CD8-positive, alpha-beta memory T cell (primary cell): Measurements from ENCODE around the gene TNS1. TPM values are rescaled to one million over a fixed set of nuclear protein-coding genes. Genes with fewer than 3 reads are reported as not detected.

Experiments used
- CTCF ChIA-PET: fragments of 350-600 bp; sonication (Branson Sonifier 250); formaldehyde crosslinking; loops from one replicate; lab custom pipeline; 2021; ENCODE audit warnings: antibody characterized with exemption; lab: Charles Lee
- POLR2A ChIA-PET: fragments of 350-600 bp; sonication (Branson Sonifier 250); formaldehyde crosslinking; loops from one replicate; lab custom pipeline; 2021; ENCODE audit warnings: antibody characterized with exemption; lab: Charles Lee
- DNase-seq, 5 donors: peaks; one replicate each; pipeline versions ENCODE4 v3.0.0 to v3.0.0-alpha.2; 2020 to 2022; ENCODE audit warnings: mixed read lengths in 1 of 5
- H3K27ac ChIP-seq: one replicate; pipeline ENCODE4 v1.7.0; 2013; ENCODE audit warnings: low read depth, mild to moderate bottlenecking, low read length, moderate library complexity
- H3K27me3 ChIP-seq: 2 replicates; pipeline ENCODE4 v1.7.0; 2013; ENCODE audit warnings: low read length, mild to moderate bottlenecking; ENCODE audit not compliant: insufficient read depth, poor library complexity, severe bottlenecking
- H3K36me3 ChIP-seq: 2 replicates; pipeline ENCODE4 v1.7.0; 2013; ENCODE audit warnings: mild to moderate bottlenecking, low read length, moderate library complexity; ENCODE audit not compliant: insufficient read depth
- H3K4me1 ChIP-seq: 2 replicates; pipeline ENCODE4 v1.7.0; 2013; ENCODE audit warnings: mild to moderate bottlenecking, low read length, moderate library complexity; ENCODE audit not compliant: insufficient read depth
- H3K4me3 ChIP-seq: 2 replicates; pipeline ENCODE4 v1.7.0; 2013; ENCODE audit warnings: mild to moderate bottlenecking, low read length
- H3K9me3 ChIP-seq: 2 replicates; pipeline ENCODE4 v1.7.0; 2013; ENCODE audit warnings: mild to moderate bottlenecking, low read length
- H3K27ac Mint-ChIP-seq, 8 donors: one replicate each; pipeline ENCODE4 v1.8.0; 2020 to 2021; ENCODE audit warnings: mixed read lengths in 8 of 8, mild to moderate bottlenecking in 6 of 8, inconsistent platforms in 3 of 8, moderate library complexity in 3 of 8
- H3K27me3 Mint-ChIP-seq, 2 donors: one replicate each; pipeline ENCODE4 v1.8.0; 2020 to 2021; ENCODE audit warnings: mixed read lengths in 2 of 2, mild to moderate bottlenecking in 1 of 2, moderate library complexity in 1 of 2
- H3K36me3 Mint-ChIP-seq, 3 donors: one replicate each; pipeline ENCODE4 v1.8.0; 2020 to 2021; ENCODE audit warnings: mixed read lengths in 3 of 3, inconsistent platforms in 1 of 3, mild to moderate bottlenecking in 1 of 3
- H3K4me1 Mint-ChIP-seq, 3 donors: one replicate each; pipeline ENCODE4 v1.8.0; 2020 to 2021; ENCODE audit warnings: mixed read lengths in 3 of 3, inconsistent platforms in 1 of 3, mild to moderate bottlenecking in 1 of 3
- H3K4me3 Mint-ChIP-seq, 7 donors: one replicate each; pipeline ENCODE4 v1.8.0; 2020 to 2021; ENCODE audit warnings: mixed read lengths in 7 of 7, mild to moderate bottlenecking in 6 of 7, moderate library complexity in 4 of 7, inconsistent platforms in 2 of 7
- H3K9me3 Mint-ChIP-seq, 5 donors: one replicate each; pipeline ENCODE4 v1.8.0; 2020 to 2022; ENCODE audit warnings: mixed read lengths in 5 of 5, mild to moderate bottlenecking in 3 of 5, moderate library complexity in 2 of 5, inconsistent platforms in 1 of 5
- polyA plus RNA-seq: library from polyadenylated mRNA; unstranded; fragments of 300-500 nt; fragmentation: Illumina TruSeq; gene quantifications from one replicate; pipeline ENCODE4 v1.2.3, GENCODE V29; 2021
- total RNA-seq, 2 experiments: library from RNA; stranded (reverse); gene quantifications; one replicate each; pipeline ENCODE4 v1.2.3, GENCODE V29; 2021

Gene TNS1
- total and polyA plus RNA-seq, 3 experiments from 2014 or later = 1.1 to 1.8 TPM; not detected in 1

GRCh38 chr2:217936952-217937351 lies 65.8 kb downstream of the TNS1 start:
- H3K4me3 ChIP-seq = no peak overlapping the region
- no peaks in the 10 kb centered on the region for H3K36me3 ChIP-seq
- Mint-ChIP-seq H3K36me3 (no peaks in the 10 kb centered on the region), H3K4me3 (no peak overlapping the region), H3K9me3 (no peaks in the 10 kb centered on the region), H3K27me3 (peaks cover 12 to 16% of the 10 kb centered on the region in 2 donors), H3K27ac (no peak overlapping the region), H3K4me1 (no peaks in the 10 kb centered on the region)
- H3K27me3 ChIP-seq = peaks cover 4% of the 10 kb centered on the region
- ChIA-PET CTCF (no interaction called here), POLR2A (no interaction called here)
- H3K4me1 ChIP-seq = no peaks in the 10 kb centered on the region
- H3K9me3 ChIP-seq = no peaks in the 10 kb centered on the region
- H3K27ac ChIP-seq = no peak overlapping the region
- no peak for DNase-seq

GRCh38 chr2:217935901-217936684 lies 66.7 kb downstream of the TNS1 start:
- no peak for DNase-seq
- H3K27ac Mint-ChIP-seq = peak overlapping the region in 2 of 8 donors; percentile 69 to 88
- no peak overlapping the region for H3K4me3 ChIP-seq
- H3K36me3 ChIP-seq = no peaks in the 10 kb centered on the region
- H3K27ac ChIP-seq = no peak overlapping the region
- H3K4me1 Mint-ChIP-seq = no peaks in the 10 kb centered on the region
- H3K36me3 Mint-ChIP-seq = no peaks in the 10 kb centered on the region
- CTCF ChIA-PET = no interaction called here
- no peaks in the 10 kb centered on the region for H3K9me3 Mint-ChIP-seq
- no peaks in the 10 kb centered on the region for H3K9me3 ChIP-seq
- no peaks in the 10 kb centered on the region for H3K4me1 ChIP-seq
- POLR2A ChIA-PET = no interaction called here
- no peak overlapping the region for H3K4me3 Mint-ChIP-seq
- peaks cover 9 to 10% of the 10 kb centered on the region in 2 donors for H3K27me3 Mint-ChIP-seq
- H3K27me3 ChIP-seq = peaks cover 4% of the 10 kb centered on the region

GRCh38 chr2:217935235-217935879 lies 67.4 kb downstream of the TNS1 start:
- no peak overlapping the region for H3K27ac ChIP-seq
- CTCF ChIA-PET = no interaction called here
- no peaks in the 10 kb centered on the region for H3K4me1 ChIP-seq
- POLR2A ChIA-PET = no interaction called here
- H3K27me3 ChIP-seq = peaks cover 4% of the 10 kb centered on the region
- no peaks in the 10 kb centered on the region for H3K36me3 Mint-ChIP-seq
- peaks cover 11 to 12% of the 10 kb centered on the region in 2 donors for H3K27me3 Mint-ChIP-seq
- H3K27ac Mint-ChIP-seq = no peak overlapping the region
- no peaks in the 10 kb centered on the region for H3K36me3 ChIP-seq
- no peak overlapping the region for H3K4me3 ChIP-seq
- H3K4me1 Mint-ChIP-seq = no peaks in the 10 kb centered on the region
- no peaks in the 10 kb centered on the region for H3K9me3 ChIP-seq
- no peaks in the 10 kb centered on the region for H3K9me3 Mint-ChIP-seq
- H3K4me3 Mint-ChIP-seq = no peak overlapping the region
- DNase-seq = no peak

GRCh38 chr2:217934321-217935131 lies 68.3 kb downstream of the TNS1 start:
- H3K27ac ChIP-seq = no peak overlapping the region
- no peaks in the 10 kb centered on the region for H3K36me3 ChIP-seq
- Mint-ChIP-seq H3K27ac (peak overlapping the region in 1 of 8 donors; percentile 23), H3K4me1 (no peaks in the 10 kb centered on the region), H3K36me3 (no peaks in the 10 kb centered on the region), H3K9me3 (no peaks in the 10 kb centered on the region), H3K27me3 (peaks cover 11 to 12% of the 10 kb centered on the region in 2 donors), H3K4me3 (no peak overlapping the region)
- H3K27me3 ChIP-seq = peaks cover 4% of the 10 kb centered on the region
- ChIA-PET CTCF (no interaction called here), POLR2A (no interaction called here)
- no peaks in the 10 kb centered on the region for H3K4me1 ChIP-seq
- no peak for DNase-seq
- H3K9me3 ChIP-seq = no peaks in the 10 kb centered on the region
- H3K4me3 ChIP-seq = no peak overlapping the region

GRCh38 chr2:217933617-217933993 lies 69.2 kb downstream of the TNS1 start:
- no peak overlapping the region for H3K27ac ChIP-seq
- H3K9me3 Mint-ChIP-seq = no peaks in the 10 kb centered on the region
- H3K4me3 ChIP-seq = no peak overlapping the region
- H3K4me1 ChIP-seq = no peaks in the 10 kb centered on the region
- no peaks in the 10 kb centered on the region for H3K9me3 ChIP-seq
- no peak for DNase-seq
- H3K4me1 Mint-ChIP-seq = no peaks in the 10 kb centered on the region
- H3K27me3 Mint-ChIP-seq = peaks cover 11 to 12% of the 10 kb centered on the region in 2 donors
- H3K4me3 Mint-ChIP-seq = no peak overlapping the region
- no peaks in the 10 kb centered on the region for H3K36me3 Mint-ChIP-seq
- ChIA-PET POLR2A (no interaction called here), CTCF (no interaction called here)
- peaks cover 4% of the 10 kb centered on the region for H3K27me3 ChIP-seq
- H3K36me3 ChIP-seq = no peaks in the 10 kb centered on the region
- H3K27ac Mint-ChIP-seq = no peak overlapping the region

- Histone ChIP-seq H3K9me3 (no peaks in the 10 kb centered on the region), H3K4me1 (no peaks in the 10 kb centered on the region), H3K27ac (no peak overlapping the region), H3K27me3 (peaks cover 4% of the 10 kb centered on the region), H3K4me3 (no peak overlapping the region), H3K36me3 (no peaks in the 10 kb centered on the region)
- Mint-ChIP-seq H3K27me3 (peaks cover 11 to 12% of the 10 kb centered on the region in 2 donors), H3K36me3 (no peaks in the 10 kb centered on the region), H3K4me1 (no peaks in the 10 kb centered on the region), H3K9me3 (no peaks in the 10 kb centered on the region), H3K27ac (no peak overlapping the region), H3K4me3 (no peak overlapping the region)
- ChIA-PET CTCF (no interaction called here), POLR2A (no interaction called here)
- DNase-seq = no peak
Observed at GRCh38 chr2:217932803-217933616, 69.8 kb downstream of the TNS1 start.

GRCh38 chr2:217931846-217932560 lies 70.8 kb downstream of the TNS1 start:
- peak overlapping the region in 1 of 8 donors; percentile 7 for H3K27ac Mint-ChIP-seq
- POLR2A ChIA-PET = no interaction called here

More at GRCh38 chr2:217931846-217932560, 70.8 kb downstream of the TNS1 start:
- Histone ChIP-seq H3K4me1 (no peaks in the 10 kb centered on the region), H3K27me3 (peaks cover 4% of the 10 kb centered on the region), H3K9me3 (no peaks in the 10 kb centered on the region), H3K27ac (no peak overlapping the region), H3K4me3 (no peak overlapping the region), H3K36me3 (no peaks in the 10 kb centered on the region)
- no peak for DNase-seq
- Mint-ChIP-seq H3K27me3 (peaks cover 11 to 12% of the 10 kb centered on the region in 2 donors), H3K4me3 (no peak overlapping the region), H3K9me3 (no peaks in the 10 kb centered on the region), H3K36me3 (no peaks in the 10 kb centered on the region), H3K4me1 (no peaks in the 10 kb centered on the region)
- CTCF ChIA-PET = no interaction called here
